Calu3 (cell line): ENCODE measurements around the gene HIVEP3. TPM values are rescaled to one million over a fixed set of nuclear protein-coding genes. Genes with fewer than 3 reads are reported as not detected.

Experiments used
- BruUV-seq: library from RNA; stranded (reverse); fragments of 400-500 nt; replicated peaks from 2 replicates; lab custom pipeline; 2021; lab: Mats Ljungman, UMichigan
- CTCF ChIA-PET: fragments of 300-600 bp; sonication (Branson Sonifier 250); formaldehyde crosslinking; loops from one replicate; lab custom pipeline; 2022; ENCODE audit warnings: antibody characterized with exemption; lab: Charles Lee
- DNase-seq: peaks from one replicate; pipeline ENCODE4 v3.0.0; 2022
- H3K27ac Mint-ChIP-seq: one replicate; pipeline ENCODE4 v1.8.0; 2022; ENCODE audit warnings: mixed read lengths; ENCODE audit not compliant: unreplicated experiment
- H3K27me3 Mint-ChIP-seq: one replicate; pipeline ENCODE4 v1.8.0; 2022; ENCODE audit warnings: mixed read lengths; ENCODE audit not compliant: unreplicated experiment
- H3K36me3 Mint-ChIP-seq: one replicate; pipeline ENCODE4 v1.8.0; 2022; ENCODE audit warnings: mild to moderate bottlenecking, moderate library complexity, mixed read lengths; ENCODE audit not compliant: insufficient read depth, unreplicated experiment
- H3K4me1 Mint-ChIP-seq: one replicate; pipeline ENCODE4 v1.8.0; 2022; ENCODE audit warnings: mild to moderate bottlenecking, low read depth, mixed read lengths; ENCODE audit not compliant: unreplicated experiment
- H3K4me3 Mint-ChIP-seq: one replicate; pipeline ENCODE4 v1.8.0; 2022; ENCODE audit warnings: mild to moderate bottlenecking, low read depth, moderate library complexity, mixed read lengths; ENCODE audit not compliant: unreplicated experiment
- H3K9me3 Mint-ChIP-seq: one replicate; pipeline ENCODE4 v1.8.0; 2022; ENCODE audit warnings: low read depth, mixed read lengths; ENCODE audit not compliant: unreplicated experiment
- CTCF ChIP-seq: fragments of 200-600 bp; IDR thresholded peaks from one replicate; pipeline ENCODE4 v1.8.0; 2022; ENCODE audit warnings: antibody characterized with exemption; ENCODE audit not compliant: unreplicated experiment
- intact Hi-C: fragments of 100-400 bp; cut with micrococcal nuclease; formaldehyde crosslinking; loops from one replicate; pipeline ENCODE4 v1.10.0; 2022; ENCODE audit not compliant: unreplicated experiment
- total RNA-seq: library from RNA; stranded (reverse); gene quantifications from 2 replicates; pipeline ENCODE4 v1.2.3, GENCODE V29; 2022

The HIVEP3 gene
- total RNA-seq, 1 experiment from 2014 or later, result 9.0 TPM

- no peaks in the 10 kb centered on the region for H3K9me3 Mint-ChIP-seq
- TF ChIP-seq CTCF, result no peak
- CTCF ChIA-PET, result no interaction called here
These were observed 190.1 kb downstream of the HIVEP3 start for GRCh38 chr1:41728403-41729202.

GRCh38 chr1:41727749-41728115 is 191.0 kb downstream of the HIVEP3 start:
- Mint-ChIP-seq H3K9me3 (no peaks in the 10 kb centered on the region), H3K27ac (no peak overlapping the region), H3K4me1 (no peaks in the 10 kb centered on the region), H3K36me3 (no peaks in the 10 kb centered on the region), H3K27me3 (peaks cover 26% of the 10 kb centered on the region), H3K4me3 (no peak overlapping the region)
- CTCF ChIA-PET, result no interaction called here
- no peak for DNase-seq
- BruUV-seq, result no TSS peak
- intact Hi-C loops, result no loop called here
- TF ChIP-seq CTCF, result no peak

More at GRCh38 chr1:41728403-41729202, 190.1 kb downstream of the HIVEP3 start:
- peaks cover 25% of the 10 kb centered on the region for H3K27me3 Mint-ChIP-seq
- no peaks in the 10 kb centered on the region for H3K36me3 Mint-ChIP-seq
- no peak for DNase-seq
- no TSS peak for BruUV-seq
- intact Hi-C loops, result no loop called here
- H3K4me1 Mint-ChIP-seq, result no peaks in the 10 kb centered on the region
- H3K27ac Mint-ChIP-seq, result no peak overlapping the region
- no peak overlapping the region for H3K4me3 Mint-ChIP-seq

- no peak for DNase-seq
- H3K9me3 Mint-ChIP-seq, result no peaks in the 10 kb centered on the region
- no peak for TF ChIP-seq CTCF
- no peaks in the 10 kb centered on the region for H3K4me1 Mint-ChIP-seq
- H3K27ac Mint-ChIP-seq, result no peak overlapping the region
- CTCF ChIA-PET, result no interaction called here
- intact Hi-C loops, result no loop called here
- H3K27me3 Mint-ChIP-seq, result peaks cover 26% of the 10 kb centered on the region
- BruUV-seq, result no TSS peak
- H3K4me3 Mint-ChIP-seq, result no peak overlapping the region
- H3K36me3 Mint-ChIP-seq, result no peaks in the 10 kb centered on the region
These were observed 191.6 kb downstream of the HIVEP3 start for GRCh38 chr1:41726899-41727748.

GRCh38 chr1:41726292-41726691 is 192.4 kb downstream of the HIVEP3 start:
- no peak for TF ChIP-seq CTCF
- H3K4me3 Mint-ChIP-seq, result no peak overlapping the region
- CTCF ChIA-PET, result no interaction called here
- H3K27ac Mint-ChIP-seq, result no peak overlapping the region
- DNase-seq, result no peak
- no peaks in the 10 kb centered on the region for H3K9me3 Mint-ChIP-seq
- intact Hi-C loops, result no loop called here
- H3K27me3 Mint-ChIP-seq, result peaks cover 22% of the 10 kb centered on the region
- BruUV-seq, result no TSS peak
- H3K36me3 Mint-ChIP-seq, result no peaks in the 10 kb centered on the region
- H3K4me1 Mint-ChIP-seq, result no peaks in the 10 kb centered on the region
